Tibial artery (tissue), 4 donors: Measurements from ENCODE around the gene KMT5B.
A peak's percentile ranks its signal among the peaks of the same experiment; 100 is the strongest.

Experiments
- DNase-seq, 2 donors: peaks; one replicate each; pipeline ENCODE4 v3.0.0-alpha.2; 2019
- H3K27ac ChIP-seq, 2 donors: fragments of 200-600 bp; sonication (generic) in 1 of 2; 1 replicate in 1 of 2; 2 replicates in 1 of 2; pipeline ENCODE4 v1.5.1; 2018 to 2019; ENCODE audit warnings: mild to moderate bottlenecking in 1 of 2
- H3K27me3 ChIP-seq, 2 donors: fragments of 200-600 bp; sonication (generic) in 1 of 2; one replicate each; pipeline versions ENCODE4 v1.5.1 to v1.6.0; 2016 to 2019
- H3K36me3 ChIP-seq, 3 donors: fragments of 200-600 bp; sonication (generic) in 2 of 3; one replicate each; pipeline ENCODE4 v1.5.1; 2016 to 2019; ENCODE audit warnings: mild to moderate bottlenecking in 2 of 3
- H3K4me1 ChIP-seq, 4 donors: fragments of 200-600 bp; sonication (generic) in 2 of 4; 1 replicate in 3 of 4; 2 replicates in 1 of 4; pipeline ENCODE4 v1.5.1; 2016 to 2019
- H3K4me3 ChIP-seq, 2 donors: fragments of 200-600 bp; sonication (generic) in 1 of 2; 1 replicate in 1 of 2; 2 replicates in 1 of 2; pipeline ENCODE4 v1.5.1; 2018 to 2019; ENCODE audit warnings: mild to moderate bottlenecking in 2 of 2
- H3K9me3 ChIP-seq, 3 donors: fragments of 200-600 bp; sonication (generic) in 1 of 3; one replicate each; pipeline ENCODE4 v1.5.1; 2016 to 2019
- CTCF ChIP-seq, 2 experiments: fragments of 200-600 bp in 1 of 2; fragments of 450-650 bp in 1 of 2; IDR thresholded peaks; one replicate each; pipeline ENCODE4 v1.5.1; 2017 to 2019; ENCODE audit warnings: antibody characterized with exemption in 2 of 2, mild to moderate bottlenecking in 1 of 2, moderate library complexity in 1 of 2
- intact Hi-C: fragments of 100-400 bp; cut with DNase I; formaldehyde crosslinking; loops from one replicate; pipeline ENCODE4 v1.15.0; 2023; ENCODE audit warnings: low total_unique reads

The KMT5B gene

GRCh38 chr11:68121067-68121899, 91.8 kb downstream of the KMT5B start, which contains the start of gene CHKA:
Gene CHKA (minus strand): TSS chr11:68121388. CDS start chr11:68121177, 211 bp downstream.
- TF ChIP-seq CTCF (IDR thresholded peaks at IDR 0.05), result no peak
- no peaks in the 10 kb centered on the region for H3K27me3 ChIP-seq
- no peaks in the 10 kb centered on the region for H3K9me3 ChIP-seq
- H3K36me3 ChIP-seq, result no peaks in the 10 kb centered on the region
- H3K27ac ChIP-seq, result peak within 1 kb of the TSS; percentile 98 to 99
- peak; percentile 91 to 95 for DNase-seq
- intact Hi-C loops, result loop anchor here (5.0 kb wide), 1 partner anchor 109 kb away; the partner anchor contains the start of gene ALDH3B1
- peak within 1 kb of the TSS; percentile 67 to 71 for H3K4me3 ChIP-seq
- peaks cover 0 to 34% (median 18%) of the 10 kb centered on the region in 4 donors for H3K4me1 ChIP-seq

- no peak for TF ChIP-seq CTCF (IDR thresholded peaks at IDR 0.05)
- Histone ChIP-seq H3K36me3 (no peaks in the 10 kb centered on the region), H3K4me3 (peak overlapping the region; percentile 67 to 71), H3K9me3 (no peaks in the 10 kb centered on the region), H3K4me1 (peaks cover 0 to 34% (median 18%) of the 10 kb centered on the region in 4 donors), H3K27me3 (no peaks in the 10 kb centered on the region), H3K27ac (peak overlapping the region; percentile 98 to 99)
- intact Hi-C loops, result loop anchor here (5.0 kb wide), 1 partner anchor 108 kb away; the partner anchor contains the start of gene ALDH3B1
- DNase-seq, result peak; percentile 55 to 82
These were observed 92.6 kb downstream of the KMT5B start for GRCh38 chr11:68120273-68121066.

GRCh38 chr11:68118706-68119448, 94.2 kb downstream of the KMT5B start:
- Histone ChIP-seq H3K36me3 (no peaks in the 10 kb centered on the region), H3K27me3 (no peaks in the 10 kb centered on the region), H3K4me3 (no peak overlapping the region), H3K27ac (peak overlapping the region in 1 of 2 donors; percentile 23), H3K4me1 (peaks cover 0 to 34% (median 18%) of the 10 kb centered on the region in 4 donors), H3K9me3 (no peaks in the 10 kb centered on the region)
- TF ChIP-seq CTCF (IDR thresholded peaks at IDR 0.05), result no peak
- intact Hi-C loops, result no loop called here
- DNase-seq, result no peak

- Histone ChIP-seq H3K4me1 (peaks cover 0 to 30% (median 18%) of the 10 kb centered on the region in 4 donors), H3K36me3 (no peaks in the 10 kb centered on the region), H3K4me3 (no peak overlapping the region), H3K27me3 (no peaks in the 10 kb centered on the region), H3K9me3 (no peaks in the 10 kb centered on the region), H3K27ac (peak overlapping the region in 1 of 2 donors; percentile 13)
- DNase-seq, result no peak
- intact Hi-C loops, result no loop called here
- TF ChIP-seq CTCF (IDR thresholded peaks at IDR 0.05), result no peak
These were observed 95.1 kb downstream of the KMT5B start for GRCh38 chr11:68117853-68118470.

- intact Hi-C loops, result no loop called here
- Histone ChIP-seq H3K9me3 (no peaks in the 10 kb centered on the region), H3K27ac (no peak overlapping the region), H3K4me1 (peaks cover 0 to 24% (median 15%) of the 10 kb centered on the region in 4 donors), H3K27me3 (no peaks in the 10 kb centered on the region), H3K4me3 (no peak overlapping the region), H3K36me3 (no peaks in the 10 kb centered on the region)
- no peak for TF ChIP-seq CTCF (IDR thresholded peaks at IDR 0.05)
- DNase-seq, result no peak
These were observed 96.1 kb downstream of the KMT5B start for GRCh38 chr11:68116974-68117373.
